ENCODE results near the gene CTSW.

DNA sequence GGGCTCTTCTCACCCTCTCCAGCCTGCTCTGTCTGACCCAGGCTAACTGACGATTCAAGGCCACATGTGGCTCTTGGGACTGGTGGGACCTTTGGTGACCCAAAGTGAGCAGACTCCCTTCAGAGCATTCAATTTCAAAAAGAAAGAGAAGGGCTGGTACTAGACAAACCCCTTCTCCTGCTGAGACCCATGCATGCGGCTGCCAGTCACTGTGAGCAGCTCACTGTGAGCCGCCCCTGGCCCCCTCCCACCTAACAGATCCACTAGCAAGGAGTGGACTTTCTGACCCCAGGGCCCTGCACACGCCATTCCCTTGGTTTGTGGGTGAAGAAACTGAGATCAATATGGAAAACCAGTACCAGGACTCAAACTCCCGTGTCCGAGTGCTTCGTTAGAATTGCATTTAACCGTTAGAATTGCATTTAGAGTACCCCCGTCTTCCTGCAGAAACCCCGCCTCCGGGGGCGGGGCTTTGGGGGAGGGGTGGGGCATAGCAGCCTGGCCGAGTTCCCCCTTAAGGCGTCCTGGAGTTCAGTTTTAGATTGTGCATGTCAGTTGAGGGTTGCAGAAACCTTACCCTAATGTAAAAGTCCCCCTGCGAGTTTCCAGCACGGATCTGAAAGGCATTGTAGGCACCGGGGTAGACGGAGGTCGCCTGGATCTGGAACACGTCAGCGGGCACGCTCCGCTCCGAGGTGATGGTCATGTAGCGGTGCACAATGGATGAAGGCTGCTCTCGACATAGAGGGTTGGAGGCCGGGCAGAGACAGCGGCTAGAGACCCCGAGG is 12.2 kb upstream of the CTSW start:
- TF ChIP-seq ZNF219 (CRISPR knock-in tag; IDR thresholded peaks at IDR 0.05; ENCODE audit: borderline replicate concordance) (no peak), TEAD4 (CRISPR knock-in tag; IDR thresholded peaks at IDR 0.05) (no peak), ZNF317 (CRISPR knock-in tag; IDR thresholded peaks at IDR 0.05; ENCODE audit: borderline replicate concordance, low read depth) (no peak)
- TF ChIP-seq, protein P1, sequence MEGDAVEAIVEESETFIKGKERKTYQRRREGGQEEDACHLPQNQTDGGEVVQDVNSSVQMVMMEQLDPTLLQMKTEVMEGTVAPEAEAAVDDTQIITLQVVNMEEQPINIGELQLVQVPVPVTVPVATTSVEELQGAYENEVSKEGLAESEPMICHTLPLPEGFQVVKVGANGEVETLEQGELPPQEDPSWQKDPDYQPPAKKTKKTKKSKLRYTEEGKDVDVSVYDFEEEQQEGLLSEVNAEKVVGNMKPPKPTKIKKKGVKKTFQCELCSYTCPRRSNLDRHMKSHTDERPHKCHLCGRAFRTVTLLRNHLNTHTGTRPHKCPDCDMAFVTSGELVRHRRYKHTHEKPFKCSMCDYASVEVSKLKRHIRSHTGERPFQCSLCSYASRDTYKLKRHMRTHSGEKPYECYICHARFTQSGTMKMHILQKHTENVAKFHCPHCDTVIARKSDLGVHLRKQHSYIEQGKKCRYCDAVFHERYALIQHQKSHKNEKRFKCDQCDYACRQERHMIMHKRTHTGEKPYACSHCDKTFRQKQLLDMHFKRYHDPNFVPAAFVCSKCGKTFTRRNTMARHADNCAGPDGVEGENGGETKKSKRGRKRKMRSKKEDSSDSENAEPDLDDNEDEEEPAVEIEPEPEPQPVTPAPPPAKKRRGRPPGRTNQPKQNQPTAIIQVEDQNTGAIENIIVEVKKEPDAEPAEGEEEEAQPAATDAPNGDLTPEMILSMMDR (IDR thresholded peaks at IDR 0.05), result no peak
- TF ChIP-seq, protein P2, sequence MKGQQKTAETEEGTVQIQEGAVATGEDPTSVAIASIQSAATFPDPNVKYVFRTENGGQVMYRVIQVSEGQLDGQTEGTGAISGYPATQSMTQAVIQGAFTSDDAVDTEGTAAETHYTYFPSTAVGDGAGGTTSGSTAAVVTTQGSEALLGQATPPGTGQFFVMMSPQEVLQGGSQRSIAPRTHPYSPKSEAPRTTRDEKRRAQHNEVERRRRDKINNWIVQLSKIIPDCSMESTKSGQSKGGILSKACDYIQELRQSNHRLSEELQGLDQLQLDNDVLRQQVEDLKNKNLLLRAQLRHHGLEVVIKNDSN (CRISPR knock-in tag; IDR thresholded peaks at IDR 0.05), result no peak
- TF ChIP-seq, protein P3, sequence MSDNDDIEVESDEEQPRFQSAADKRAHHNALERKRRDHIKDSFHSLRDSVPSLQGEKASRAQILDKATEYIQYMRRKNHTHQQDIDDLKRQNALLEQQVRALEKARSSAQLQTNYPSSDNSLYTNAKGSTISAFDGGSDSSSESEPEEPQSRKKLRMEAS (CRISPR knock-in tag; IDR thresholded peaks at IDR 0.05), result no peak
